CD4-positive, alpha-beta T cell treated with Interleukin-2 at 100 ng/mL for 4 hours (primary cell): Measurements from ENCODE around the gene AHCTF1.

Experiments
- DNase-seq: peaks from one replicate; pipeline ENCODE4 v3.0.0-alpha.2; 2020; ENCODE audit warnings: low spot score

Gene AHCTF1

GRCh38 chr1:246798107-246798506 lies 133.6 kb downstream of the AHCTF1 start:
- DNase-seq = no peak

GRCh38 chr1:246797597-246797996 lies 134.2 kb downstream of the AHCTF1 start:
- no peak for DNase-seq

GRCh38 chr1:246797157-246797556 lies 134.6 kb downstream of the AHCTF1 start:
- DNase-seq = no peak

GRCh38 chr1:246795906-246796694 lies 135.6 kb downstream of the AHCTF1 start:
- DNase-seq = no peak

GRCh38 chr1:246794828-246795671 lies 136.7 kb downstream of the AHCTF1 start:
- DNase-seq = no peak

GRCh38 chr1:246794048-246794827 lies 137.5 kb downstream of the AHCTF1 start:
- no peak for DNase-seq

GRCh38 chr1:246793356-246793896 lies 138.3 kb downstream of the AHCTF1 start:
- DNase-seq = no peak

GRCh38 chr1:246792603-246793002 lies 139.1 kb downstream of the AHCTF1 start:
- no peak for DNase-seq

- DNase-seq = no peak
Observed at GRCh38 chr1:246791303-246791918, 140.3 kb downstream of the AHCTF1 start.

- no peak for DNase-seq
Observed at GRCh38 chr1:246790833-246791232, 140.9 kb downstream of the AHCTF1 start.

GRCh38 chr1:246790364-246790763 lies 141.4 kb downstream of the AHCTF1 start:
- no peak for DNase-seq

- no peak for DNase-seq
Observed at GRCh38 chr1:246789454-246790339, 142.1 kb downstream of the AHCTF1 start.
